WTC11 (cell line): ENCODE data around the gene GPX2. TPM values are rescaled to one million over a fixed set of nuclear protein-coding genes. Genes with fewer than 3 reads are reported as not detected.

Experiments used
- ATAC-seq: fragments of 200-7000 bp; cut with Tn5 transposase; 2 replicates; pipeline ENCODE4 v1.10.0; 2021; ENCODE audit warnings: mild to moderate bottlenecking, moderate library complexity
- CTCF ChIA-PET: fragments of 300-600 bp; sonication (Branson Sonifier 250); formaldehyde crosslinking; loops from one replicate; lab custom pipeline; 2021; ENCODE audit warnings: antibody characterized with exemption; lab: Charles Lee
- POLR2A ChIA-PET: fragments of 350-600 bp; sonication (Branson Sonifier 250); formaldehyde crosslinking; loops from one replicate; lab custom pipeline; 2021; ENCODE audit warnings: antibody characterized with exemption; lab: Charles Lee
- DNase-seq: peaks from one replicate; pipeline ENCODE4 v3.0.0; 2021; ENCODE audit warnings: low spot score
- H3K27ac Mint-ChIP-seq: 2 replicates; pipeline ENCODE4 v1.8.0; 2021; ENCODE audit warnings: mixed read lengths
- H3K27me3 Mint-ChIP-seq: 2 replicates; pipeline ENCODE4 v1.8.0; 2021; ENCODE audit warnings: low read depth, mild to moderate bottlenecking, moderate library complexity, mixed read lengths
- H3K36me3 Mint-ChIP-seq: 2 replicates; pipeline ENCODE4 v1.8.0; 2021; ENCODE audit warnings: mixed read lengths
- H3K4me1 Mint-ChIP-seq: 2 replicates; pipeline ENCODE4 v1.8.0; 2022; ENCODE audit warnings: mixed read lengths
- H3K4me3 Mint-ChIP-seq: 2 replicates; pipeline ENCODE4 v1.8.0; 2021; ENCODE audit warnings: mild to moderate bottlenecking, moderate library complexity, mixed read lengths
- H3K9me3 Mint-ChIP-seq: 2 replicates; pipeline ENCODE4 v1.8.0; 2021; ENCODE audit warnings: mixed read lengths
- ATF2 ChIP-seq: sonication (generic); formaldehyde crosslinking; IDR thresholded peaks from 2 replicates; pipeline ENCODE4 v1.8.1; 2022; ENCODE audit warnings: low read depth, missing genetic modification reagents, borderline replicate concordance
- CDX4 ChIP-seq: fragments of 250-450 bp; sonication (Bioruptor Pico); IDR thresholded peaks from 2 replicates; pipeline ENCODE4 v1.9.0; 2021; ENCODE audit warnings: moderate library complexity, mild to moderate bottlenecking, inconsistent platforms, borderline replicate concordance
- CREM ChIP-seq: sonication (generic); formaldehyde crosslinking; IDR thresholded peaks from 2 replicates; pipeline ENCODE4 v1.8.1; 2022; ENCODE audit warnings: mild to moderate bottlenecking, missing genetic modification reagents, moderate library complexity
- E2F4 ChIP-seq: sonication (generic); formaldehyde crosslinking; IDR thresholded peaks from 2 replicates; pipeline ENCODE4 v1.8.1; 2022; ENCODE audit warnings: low read depth, mild to moderate bottlenecking, moderate library complexity, missing genetic modification reagents, borderline replicate concordance
- ERG ChIP-seq: fragments of 250-450 bp; sonication (Bioruptor Pico); IDR thresholded peaks from 2 replicates; pipeline ENCODE4 v1.8.0; 2021; ENCODE audit warnings: mild to moderate bottlenecking
- FOXK1 ChIP-seq: sonication (generic); formaldehyde crosslinking; IDR thresholded peaks from 2 replicates; pipeline ENCODE4 v1.8.0; 2022; ENCODE audit warnings: mild to moderate bottlenecking, moderate library complexity, missing genetic modification reagents
- IRF1 ChIP-seq: sonication (generic); formaldehyde crosslinking; IDR thresholded peaks from 2 replicates; pipeline ENCODE4 v1.8.0; 2023; ENCODE audit warnings: missing genetic modification reagents
- IRF2 ChIP-seq: sonication (generic); formaldehyde crosslinking; IDR thresholded peaks from 2 replicates; pipeline ENCODE4 v1.8.0; 2022; ENCODE audit warnings: low read depth, missing genetic modification reagents, borderline replicate concordance
- NFE2L1 ChIP-seq: sonication (generic); formaldehyde crosslinking; IDR thresholded peaks from 2 replicates; pipeline ENCODE4 v1.8.1; 2023; ENCODE audit warnings: missing genetic modification reagents
- NR1H2 ChIP-seq: sonication (generic); formaldehyde crosslinking; IDR thresholded peaks from 2 replicates; pipeline ENCODE4 v1.9.0; 2021; ENCODE audit warnings: mild to moderate bottlenecking, moderate library complexity, missing genetic modification reagents
- NR2C2 ChIP-seq: sonication (generic); formaldehyde crosslinking; IDR thresholded peaks from 2 replicates; pipeline ENCODE4 v1.8.0; 2022; ENCODE audit warnings: mild to moderate bottlenecking, missing genetic modification reagents
- PRRX2 ChIP-seq: fragments of 250-450 bp; sonication (Bioruptor Pico); IDR thresholded peaks from 2 replicates; pipeline ENCODE4 v1.8.0; 2021; ENCODE audit warnings: mild to moderate bottlenecking
- RORB ChIP-seq: fragments of 250-450 bp; sonication (Bioruptor Pico); IDR thresholded peaks from 2 replicates; pipeline ENCODE4 v1.9.0; 2021; ENCODE audit warnings: mild to moderate bottlenecking
- SMAD3 ChIP-seq: sonication (generic); formaldehyde crosslinking; IDR thresholded peaks from 2 replicates; pipeline ENCODE4 v1.8.0; 2022; ENCODE audit warnings: missing genetic modification reagents, mild to moderate bottlenecking, borderline replicate concordance
- SOX15 ChIP-seq: fragments of 250-450 bp; sonication (Bioruptor Pico); IDR thresholded peaks from 2 replicates; pipeline ENCODE4 v1.9.0; 2021; ENCODE audit warnings: mild to moderate bottlenecking
- TEAD1 ChIP-seq: sonication (generic); formaldehyde crosslinking; IDR thresholded peaks from 2 replicates; pipeline ENCODE4 v1.8.0; 2022; ENCODE audit warnings: mild to moderate bottlenecking, missing genetic modification reagents
- TP53 ChIP-seq: sonication (generic); formaldehyde crosslinking; IDR thresholded peaks from 2 replicates; pipeline ENCODE4 v1.8.1; 2023; ENCODE audit warnings: mild to moderate bottlenecking, missing genetic modification reagents
- ZNF121 ChIP-seq: sonication (generic); formaldehyde crosslinking; IDR thresholded peaks from 2 replicates; pipeline ENCODE4 v1.8.0; 2023; ENCODE audit warnings: missing genetic modification reagents
- ZNF281 ChIP-seq: sonication (generic); formaldehyde crosslinking; IDR thresholded peaks from 2 replicates; pipeline ENCODE4 v1.8.0; 2023; ENCODE audit warnings: mild to moderate bottlenecking, missing genetic modification reagents
- ZNF512 ChIP-seq: sonication (generic); formaldehyde crosslinking; IDR thresholded peaks from 2 replicates; pipeline ENCODE4 v1.8.1; 2022; ENCODE audit warnings: missing genetic modification reagents, borderline replicate concordance
- ZSCAN18 ChIP-seq: fragments of 250-450 bp; sonication (Bioruptor Pico); IDR thresholded peaks from 2 replicates; pipeline ENCODE4 v2.1.2; 2022; ENCODE audit warnings: mild to moderate bottlenecking, moderate library complexity
- total RNA-seq: library from RNA; stranded (reverse); gene quantifications from 3 replicates; pipeline ENCODE4 v1.2.3, GENCODE V29; 2021

GPX2 gene
- total RNA-seq, 1 experiment from 2014 or later = 1.5 TPM

GRCh38 chr14:64928239-64929013 is 14.1 kb downstream of the GPX2 start (continued):
- no peak for TF ChIP-seq TEAD1 (CRISPR knock-in tag)
- TF ChIP-seq, all 79 proteins: peak for 0

- H3K27ac Mint-ChIP-seq = no peak overlapping the region
- ChIA-PET CTCF (interaction anchor here (1.3 to 1.4 kb wide), 2 partner anchors 16 to 34 kb away, joined by 4 to 5 read pairs; no protein-coding TSS in a partner anchor), POLR2A (no interaction called here)
- TF ChIP-seq ZNF281 (no peak), NFE2L1 (CRISPR knock-in tag) (no peak), PRRX2 (no peak), TP53 (CRISPR knock-in tag) (no peak), NR1H2 (CRISPR knock-in tag) (no peak), RORB (no peak), ZNF512 (CRISPR knock-in tag) (no peak), SMAD3 (no peak), ZNF121 (CRISPR knock-in tag) (no peak)
- H3K4me1 Mint-ChIP-seq = no peaks in the 10 kb centered on the region
- ATAC-seq (no peak), DNase-seq (no peak)
- no peaks in the 10 kb centered on the region for H3K9me3 Mint-ChIP-seq
- peaks cover 24% of the 10 kb centered on the region for H3K36me3 Mint-ChIP-seq
- H3K27me3 Mint-ChIP-seq = no peaks in the 10 kb centered on the region
- no peak overlapping the region for H3K4me3 Mint-ChIP-seq
Measured at GRCh38 chr14:64927031-64927430, 15.5 kb downstream of the GPX2 start.

- ChIA-PET CTCF (no interaction called here), POLR2A (no interaction called here)
- Mint-ChIP-seq H3K4me1 (no peaks in the 10 kb centered on the region), H3K9me3 (peaks cover 5% of the 10 kb centered on the region; the same call in 1 of the 2 replicates), H3K4me3 (no peak overlapping the region), H3K27me3 (no peaks in the 10 kb centered on the region), H3K27ac (no peak overlapping the region), H3K36me3 (peaks cover 24% of the 10 kb centered on the region)
- TF ChIP-seq FOXK1 (CRISPR knock-in tag) (no peak), TEAD1 (CRISPR knock-in tag) (no peak), SOX15 (CRISPR knock-in tag) (no peak), NR2C2 (CRISPR knock-in tag) (no peak), NFE2L1 (CRISPR knock-in tag) (no peak), CREM (CRISPR knock-in tag) (no peak), IRF2 (CRISPR knock-in tag) (no peak), CDX4 (no peak), ERG (no peak), E2F4 (CRISPR knock-in tag) (no peak), ZSCAN18 (CRISPR knock-in tag) (no peak), ATF2 (CRISPR knock-in tag) (no peak), IRF1 (CRISPR knock-in tag) (no peak)
- no peak for ATAC-seq
- no peak for DNase-seq
Measured at GRCh38 chr14:64926398-64926995, 16.0 kb downstream of the GPX2 start.
